GM23248 (cell line): ENCODE data around the gene LMOD1. TPM values are rescaled to one million over a fixed set of nuclear protein-coding genes. Genes with fewer than 3 reads are reported as not detected.

Experiments
- DNase-seq: peaks from one replicate; pipeline ENCODE4 v3.0.0-alpha.2; 2015
- H2AFZ ChIP-seq: fragments of 200-600 bp; sonication (generic); 2 replicates; pipeline ENCODE4 v1.6.1; 2016; ENCODE audit warnings: antibody characterized with exemption
- H3F3A ChIP-seq: fragments of 200-600 bp; sonication (generic); 2 replicates; pipeline ENCODE4 v1.6.1; 2016; ENCODE audit warnings: mild to moderate bottlenecking, antibody characterized with exemption, mixed run types; ENCODE audit not compliant: insufficient read depth
- H3K27ac ChIP-seq: fragments of 200-600 bp; sonication (generic); 2 replicates; pipeline ENCODE4 v1.5.1; 2016; ENCODE audit warnings: mild to moderate bottlenecking
- H3K27me3 ChIP-seq: fragments of 200-600 bp; sonication (generic); replicated peaks from 2 replicates; pipeline ENCODE4 v1.6.1; 2016; ENCODE audit warnings: mild to moderate bottlenecking; ENCODE audit not compliant: insufficient read depth
- H3K36me3 ChIP-seq: fragments of 200-600 bp; sonication (generic); 2 replicates; pipeline ENCODE4 v1.6.1; 2016; ENCODE audit warnings: low read depth, mild to moderate bottlenecking
- H3K4me1 ChIP-seq: fragments of 200-600 bp; sonication (generic); 2 replicates; pipeline ENCODE4 v1.6.1; 2016; ENCODE audit warnings: mild to moderate bottlenecking; ENCODE audit not compliant: insufficient read depth
- H3K4me2 ChIP-seq: fragments of 200-600 bp; sonication (generic); one replicate; pipeline ENCODE4 v1.6.1; 2016; ENCODE audit warnings: mild to moderate bottlenecking; ENCODE audit not compliant: unreplicated experiment
- H3K4me3 ChIP-seq: fragments of 200-600 bp; sonication (generic); 2 replicates; pipeline ENCODE4 v1.5.1; 2016; ENCODE audit warnings: mild to moderate bottlenecking
- H3K79me2 ChIP-seq: fragments of 200-600 bp; sonication (generic); 2 replicates; pipeline ENCODE4 v1.6.1; 2016; ENCODE audit warnings: mild to moderate bottlenecking; ENCODE audit not compliant: insufficient read depth
- H3K9ac ChIP-seq: fragments of 200-600 bp; sonication (generic); 2 replicates; pipeline ENCODE4 v1.6.1; 2016; ENCODE audit warnings: mild to moderate bottlenecking
- H3K9me2 ChIP-seq: fragments of 200-600 bp; sonication (generic); 2 replicates; pipeline ENCODE4 v1.6.1; 2016; ENCODE audit warnings: mixed run types, mild to moderate bottlenecking, moderate library complexity; ENCODE audit not compliant: insufficient read depth
- H3K9me3 ChIP-seq: fragments of 200-600 bp; sonication (generic); one replicate; pipeline ENCODE4 v1.6.1; 2017; ENCODE audit warnings: low read depth
- H4K20me1 ChIP-seq: fragments of 200-600 bp; sonication (generic); 2 replicates; pipeline ENCODE4 v1.6.0; 2016; ENCODE audit not compliant: insufficient read depth
- EZH2 ChIP-seq: fragments of 200-600 bp; sonication (generic); IDR thresholded peaks from 2 replicates; pipeline ENCODE4 v1.6.1; 2018; ENCODE audit warnings: antibody characterized with exemption, mild to moderate bottlenecking; ENCODE audit not compliant: insufficient read depth, poor library complexity, severe bottlenecking
- EZH2phosphoT487 ChIP-seq: fragments of 200-600 bp; sonication (generic); IDR thresholded peaks from 2 replicates; pipeline ENCODE4 v1.6.1; 2018; ENCODE audit warnings: antibody characterized with exemption, moderate library complexity, mild to moderate bottlenecking, low read depth; ENCODE audit not compliant: insufficient read depth
- WGBS, 2 experiments: methylation state at CpG; one replicate each; pipeline ENCODE4 v1.1.6; 2015 to 2017; ENCODE audit warnings: low lambda C conversion rate in 2 of 2, low coverage in 1 of 2; ENCODE audit errors: missing lambda C conversion rate in 2 of 2; 5-methylcytosine and 5-hydroxymethylcytosine counted together
- in situ Hi-C: fragments of 300-500 bp; cut with MboI; formaldehyde crosslinking; loops from 2 replicates; pipeline ENCODE4 v1.15.0; 2020
- polyA plus RNA-seq: library from polyadenylated mRNA; unstranded; fragments of >200 nt; fragmentation: Nextera tagmentation; extraction: Ambion mirVana; gene quantifications from 2 replicates; pipeline ENCODE4 v1.2.1, GENCODE V29; 2016
- total RNA-seq: library from RNA; depleted of rRNA; stranded (reverse); fragments of >200 nt; shearing (Covaris generic); gene quantifications from 2 replicates; pipeline ENCODE4 v1.2.3, GENCODE V29; 2014

Gene LMOD1
- total and polyA plus RNA-seq, 2 experiments from 2014 or later: 6.1 to 7.8 TPM

GRCh38 chr1:201912832-201913231, 33.5 kb downstream of the LMOD1 start:
- H3K27ac ChIP-seq: no peak overlapping the region
- no peak overlapping the region for H3K9ac ChIP-seq
- no peaks in the 10 kb centered on the region for H3K36me3 ChIP-seq
- H3K4me3 ChIP-seq: no peak overlapping the region
- no peaks in the 10 kb centered on the region for H4K20me1 ChIP-seq
- H3F3A ChIP-seq: peaks cover 20% of the 10 kb centered on the region
- H3K9me3 ChIP-seq: no peaks in the 10 kb centered on the region
- H3K4me2 ChIP-seq: no peak overlapping the region
- in situ Hi-C loops: no loop called here
- DNase-seq: peak; percentile 35
- peak overlapping the region; percentile 68 for H2AFZ ChIP-seq
- peaks cover 28% of the 10 kb centered on the region for H3K4me1 ChIP-seq
- H3K79me2 ChIP-seq: no peaks in the 10 kb centered on the region
- H3K27me3 ChIP-seq: no peaks in the 10 kb centered on the region
- no peak for TF ChIP-seq EZH2phosphoT487
- TF ChIP-seq EZH2: no peak
- 58 to 65% methylated on average over 5 of the region's 5 CpGs for WGBS, 2 experiments
- H3K9me2 ChIP-seq: no peaks in the 10 kb centered on the region

GRCh38 chr1:201911826-201912571, 34.3 kb downstream of the LMOD1 start:
- H3K4me1 ChIP-seq: peaks cover 19% of the 10 kb centered on the region
- no peak overlapping the region for H3K27ac ChIP-seq
- H3K4me3 ChIP-seq: no peak overlapping the region
- H3K27me3 ChIP-seq: no peaks in the 10 kb centered on the region
- no peak overlapping the region for H3K9ac ChIP-seq
- no peaks in the 10 kb centered on the region for H3K9me2 ChIP-seq
- no peak for DNase-seq
- no peak overlapping the region for H3K4me2 ChIP-seq
- H3K79me2 ChIP-seq: no peaks in the 10 kb centered on the region
- peaks cover 12% of the 10 kb centered on the region; the same call in 1 of the 2 replicates for H3F3A ChIP-seq
- WGBS, 2 experiments: 69 to 83% methylated on average over 4 of the region's 4 CpGs
- TF ChIP-seq EZH2 (no peak), EZH2phosphoT487 (no peak)
- H2AFZ ChIP-seq: no peak overlapping the region
- H3K36me3 ChIP-seq: no peaks in the 10 kb centered on the region
- in situ Hi-C loops: no loop called here
- H3K9me3 ChIP-seq: no peaks in the 10 kb centered on the region
- H4K20me1 ChIP-seq: no peaks in the 10 kb centered on the region

DNA sequence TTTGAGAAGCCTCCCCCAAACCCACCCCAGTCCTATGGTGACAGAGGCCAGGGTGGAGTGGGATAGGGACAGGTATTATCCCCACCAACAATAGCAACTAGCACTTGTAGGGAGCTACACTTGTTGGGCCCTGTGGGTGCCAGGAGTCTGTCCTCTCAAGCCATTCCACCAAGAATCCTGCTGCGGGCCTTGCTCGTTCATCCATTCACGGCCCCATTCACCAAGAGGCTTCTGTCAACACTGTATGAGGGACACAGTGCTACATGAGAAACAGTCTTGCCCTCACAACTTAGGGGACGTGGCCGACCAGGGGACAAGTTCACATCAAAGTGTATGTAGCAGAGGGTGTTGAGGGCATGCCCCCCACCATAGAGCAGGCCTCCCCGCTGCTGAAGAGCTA, 38.7 kb downstream of the LMOD1 start:
- 90 to 93% methylated on average over 6 of the region's 6 CpGs for WGBS, 2 experiments
- Histone ChIP-seq H3K9ac (no peak overlapping the region), H3K4me3 (no peak overlapping the region), H3K79me2 (no peaks in the 10 kb centered on the region), H3F3A (peaks cover 27% of the 10 kb centered on the region), H3K9me3 (no peaks in the 10 kb centered on the region), H4K20me1 (no peaks in the 10 kb centered on the region), H3K36me3 (no peaks in the 10 kb centered on the region), H3K4me2 (no peak overlapping the region), H3K9me2 (no peaks in the 10 kb centered on the region), H3K27me3 (no peaks in the 10 kb centered on the region), H3K27ac (no peak overlapping the region), H3K4me1 (peaks cover 29% of the 10 kb centered on the region), H2AFZ (no peak overlapping the region)
- no peak for DNase-seq
- in situ Hi-C loops: no loop called here
- TF ChIP-seq EZH2phosphoT487 (no peak), EZH2 (no peak)

DNA sequence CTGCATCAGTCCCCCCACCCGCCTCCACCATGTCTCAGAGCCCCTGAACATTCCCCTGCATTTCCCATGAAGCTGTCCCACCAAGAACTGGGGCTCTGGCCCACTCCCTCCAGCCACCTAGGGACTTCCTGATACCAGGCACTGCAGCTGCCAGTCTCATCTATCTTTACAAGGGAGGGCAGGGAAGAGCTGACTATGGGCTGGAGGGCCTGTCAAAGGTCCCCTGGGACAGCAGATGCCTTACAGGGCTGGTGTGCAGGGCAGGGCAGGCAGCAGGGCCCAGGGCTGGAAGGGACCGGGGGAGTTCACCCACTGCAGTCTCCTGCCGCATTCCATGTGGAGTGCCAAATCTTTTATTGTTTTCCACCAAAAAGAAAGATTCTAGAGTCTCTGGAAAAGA, 40.0 kb downstream of the LMOD1 start:
- in situ Hi-C loops: no loop called here
- Histone ChIP-seq H3F3A (peaks cover 32% of the 10 kb centered on the region), H3K9me3 (no peaks in the 10 kb centered on the region), H4K20me1 (no peaks in the 10 kb centered on the region), H2AFZ (no peak overlapping the region), H3K36me3 (no peaks in the 10 kb centered on the region), H3K27ac (no peak overlapping the region), H3K4me1 (peaks cover 37% of the 10 kb centered on the region), H3K79me2 (no peaks in the 10 kb centered on the region), H3K4me3 (no peak overlapping the region), H3K27me3 (no peaks in the 10 kb centered on the region), H3K9ac (no peak overlapping the region), H3K4me2 (no peak overlapping the region), H3K9me2 (no peaks in the 10 kb centered on the region)
- TF ChIP-seq EZH2: no peak
- TF ChIP-seq EZH2phosphoT487: no peak
- 90 to 92% methylated on average over 3 of the region's 3 CpGs for WGBS, 2 experiments
- DNase-seq: no peak
